Cardiac muscle cell (in vitro differentiated cells and primary cell): ENCODE measurements around the gene AQP6. TPM values are rescaled to one million over a fixed set of nuclear protein-coding genes. Genes with fewer than 3 reads are reported as not detected.

Source experiments
- DNase-seq, 2 donors: peaks; one replicate each; pipeline versions ENCODE4 v3.0.0 to v3.0.0-alpha.2; 2010 to 2017; ENCODE audit warnings: low read depth in 1 of 2, low spot score in 1 of 2
- H3K27ac ChIP-seq: fragments of 200-600 bp; sonication (generic); 2 replicates; pipeline ENCODE4 v1.5.1; 2016
- H3K27me3 ChIP-seq: fragments of 200-600 bp; sonication (generic); 2 replicates; pipeline ENCODE4 v1.6.0; 2016; ENCODE audit warnings: control low read depth
- H3K36me3 ChIP-seq: fragments of 200-600 bp; sonication (generic); 2 replicates; pipeline ENCODE4 v1.5.1; 2016; ENCODE audit warnings: control low read depth
- H3K4me1 ChIP-seq: fragments of 200-600 bp; sonication (generic); 2 replicates; pipeline ENCODE4 v1.8.1; 2017; ENCODE audit warnings: low read depth, mild to moderate bottlenecking, mixed run types
- H3K4me3 ChIP-seq: fragments of 200-600 bp; sonication (generic); 2 replicates; pipeline ENCODE4 v1.5.1; 2016; ENCODE audit warnings: mild to moderate bottlenecking
- H3K9me3 ChIP-seq: fragments of 200-600 bp; sonication (generic); 2 replicates; pipeline ENCODE4 v1.5.1; 2017; ENCODE audit warnings: low read depth, mild to moderate bottlenecking, control low read depth
- polyA plus RNA-seq: library from polyadenylated mRNA; unstranded; fragments of >200 nt; fragmentation: Nextera tagmentation; extraction: Ambion mirVana; gene quantifications from 2 replicates; pipeline ENCODE4 v1.2.1, GENCODE V29; 2016
- total RNA-seq: library from RNA; depleted of rRNA; stranded (reverse); fragments of >200 nt; gene quantifications from 2 replicates; pipeline ENCODE4 v1.2.3, GENCODE V29; 2016
- TF ChIP-seq, protein P1 (sequence below): IDR thresholded peaks from 2 replicates; pipeline ENCODE4 v1.5.1; 2012; ENCODE audit warnings: low read depth, mild to moderate bottlenecking, low read length

Gene AQP6
- total and polyA plus RNA-seq, 2 experiments from 2014 or later = 0.26 to 1.8 TPM

DNA sequence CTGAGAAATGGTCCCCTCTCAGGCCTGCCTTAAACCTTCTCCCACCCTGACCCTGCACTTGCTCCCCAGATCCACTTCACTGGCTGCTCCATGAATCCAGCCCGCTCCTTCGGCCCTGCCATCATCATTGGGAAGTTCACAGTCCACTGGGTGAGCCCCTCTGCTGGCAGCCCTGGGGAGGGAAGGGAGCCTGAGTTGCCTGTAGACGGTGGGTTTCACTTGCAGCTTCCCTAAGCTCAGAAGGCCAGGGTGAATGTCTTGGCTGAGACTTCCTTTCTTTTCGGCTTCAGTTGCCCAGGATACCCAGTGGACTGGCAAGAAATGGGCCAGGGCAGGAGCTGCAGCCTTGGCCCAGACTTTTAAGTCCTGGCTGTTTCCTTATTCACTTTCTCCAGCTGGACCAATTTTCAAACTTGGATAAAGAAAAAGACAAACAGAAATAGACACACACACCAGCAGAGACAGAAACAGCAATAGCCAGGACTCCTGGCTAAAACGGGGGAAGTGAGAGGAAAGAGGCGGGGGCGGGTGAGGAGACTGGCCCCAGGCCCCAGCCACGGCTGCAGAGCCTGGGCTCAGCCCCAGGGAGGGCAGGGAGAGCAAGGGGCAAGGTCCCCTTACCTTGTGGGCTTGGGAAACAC, 2.0 kb downstream of the AQP6 start:
- Histone ChIP-seq H3K4me1 (peaks cover 15% of the 10 kb centered on the region), H3K36me3 (no peaks in the 10 kb centered on the region), H3K9me3 (no peaks in the 10 kb centered on the region), H3K27me3 (no peaks in the 10 kb centered on the region), H3K4me3 (no peak overlapping the region), H3K27ac (no peak overlapping the region)
- TF ChIP-seq, protein P1, sequence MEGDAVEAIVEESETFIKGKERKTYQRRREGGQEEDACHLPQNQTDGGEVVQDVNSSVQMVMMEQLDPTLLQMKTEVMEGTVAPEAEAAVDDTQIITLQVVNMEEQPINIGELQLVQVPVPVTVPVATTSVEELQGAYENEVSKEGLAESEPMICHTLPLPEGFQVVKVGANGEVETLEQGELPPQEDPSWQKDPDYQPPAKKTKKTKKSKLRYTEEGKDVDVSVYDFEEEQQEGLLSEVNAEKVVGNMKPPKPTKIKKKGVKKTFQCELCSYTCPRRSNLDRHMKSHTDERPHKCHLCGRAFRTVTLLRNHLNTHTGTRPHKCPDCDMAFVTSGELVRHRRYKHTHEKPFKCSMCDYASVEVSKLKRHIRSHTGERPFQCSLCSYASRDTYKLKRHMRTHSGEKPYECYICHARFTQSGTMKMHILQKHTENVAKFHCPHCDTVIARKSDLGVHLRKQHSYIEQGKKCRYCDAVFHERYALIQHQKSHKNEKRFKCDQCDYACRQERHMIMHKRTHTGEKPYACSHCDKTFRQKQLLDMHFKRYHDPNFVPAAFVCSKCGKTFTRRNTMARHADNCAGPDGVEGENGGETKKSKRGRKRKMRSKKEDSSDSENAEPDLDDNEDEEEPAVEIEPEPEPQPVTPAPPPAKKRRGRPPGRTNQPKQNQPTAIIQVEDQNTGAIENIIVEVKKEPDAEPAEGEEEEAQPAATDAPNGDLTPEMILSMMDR = no peak
- no peak for DNase-seq

DNA sequence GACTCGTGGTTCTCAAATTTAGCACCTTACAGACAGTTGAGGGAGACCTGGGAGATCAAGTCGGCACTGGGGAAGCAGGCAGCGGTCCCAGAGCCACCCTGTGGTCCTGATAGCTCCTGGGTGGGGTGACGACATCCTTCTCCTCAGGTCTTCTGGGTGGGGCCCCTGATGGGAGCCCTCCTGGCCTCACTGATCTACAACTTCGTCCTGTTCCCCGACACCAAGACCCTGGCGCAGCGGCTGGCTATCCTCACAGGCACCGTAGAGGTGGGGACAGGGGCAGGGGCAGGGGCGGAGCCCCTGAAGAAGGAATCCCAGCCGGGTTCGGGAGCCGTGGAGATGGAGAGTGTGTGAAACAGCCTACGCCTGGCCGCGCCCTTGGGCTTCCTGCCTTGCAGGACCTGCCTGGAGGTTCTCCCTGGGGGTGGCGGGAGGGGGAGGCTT, 2.6 kb downstream of the AQP6 start:
- Histone ChIP-seq H3K4me1 (peaks cover 21% of the 10 kb centered on the region), H3K9me3 (no peaks in the 10 kb centered on the region), H3K4me3 (no peak overlapping the region), H3K36me3 (no peaks in the 10 kb centered on the region), H3K27ac (no peak overlapping the region), H3K27me3 (no peaks in the 10 kb centered on the region)
- TF ChIP-seq, protein P1 = no peak
- DNase-seq = peak in 1 of 2 donors; percentile 60

DNA sequence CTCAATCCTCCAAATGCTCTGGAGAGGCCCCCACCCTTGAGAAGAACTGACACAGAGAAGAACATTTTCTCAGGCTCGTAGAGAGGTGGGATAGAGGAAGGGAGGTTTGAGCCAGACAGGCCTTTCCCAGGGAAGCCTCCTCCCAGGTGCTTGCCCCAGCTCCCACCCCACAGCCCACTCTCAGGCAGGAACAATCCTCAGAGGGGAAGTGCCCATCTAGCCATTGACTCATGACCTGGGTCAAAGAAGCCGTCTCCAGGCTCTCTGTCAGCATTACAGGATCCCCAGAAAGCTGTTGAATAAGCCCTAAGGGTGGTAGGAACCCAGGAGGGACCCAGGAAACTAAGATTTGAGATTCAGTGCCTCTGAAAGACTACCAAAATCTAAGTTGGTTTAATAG, 3.8 kb downstream of the AQP6 start:
- DNase-seq = no peak
- H3K36me3 ChIP-seq = no peaks in the 10 kb centered on the region

DNA sequence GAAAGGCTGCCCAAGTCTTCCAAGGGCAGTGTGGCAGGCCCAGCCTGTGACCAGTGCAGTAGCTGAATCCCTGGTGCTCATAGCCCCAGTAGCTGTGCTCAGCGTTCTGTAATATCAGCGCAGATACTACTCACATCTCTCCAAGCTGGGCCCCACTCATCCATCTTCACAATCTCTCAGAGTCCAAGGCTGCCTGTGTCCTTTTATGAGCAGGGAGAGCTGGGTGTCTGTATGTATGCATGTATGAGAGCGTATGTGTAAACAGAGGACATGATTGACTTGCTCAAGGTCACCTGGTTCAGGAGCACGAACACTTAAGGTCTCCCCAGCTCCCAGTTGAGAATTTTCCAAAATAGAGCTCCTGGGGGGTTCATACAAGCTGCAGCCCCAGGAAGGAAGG, 5.4 kb downstream of the AQP6 start:
- H3K36me3 ChIP-seq = no peaks in the 10 kb centered on the region
- peaks cover 29% of the 10 kb centered on the region for H3K4me1 ChIP-seq
- DNase-seq = no peak

More for the DNA sequence above, 3.8 kb downstream of the AQP6 start:
- Histone ChIP-seq H3K27ac (no peak overlapping the region), H3K9me3 (no peaks in the 10 kb centered on the region), H3K27me3 (no peaks in the 10 kb centered on the region), H3K4me1 (peaks cover 29% of the 10 kb centered on the region), H3K4me3 (no peak overlapping the region)
- TF ChIP-seq, protein P1 = no peak

DNA sequence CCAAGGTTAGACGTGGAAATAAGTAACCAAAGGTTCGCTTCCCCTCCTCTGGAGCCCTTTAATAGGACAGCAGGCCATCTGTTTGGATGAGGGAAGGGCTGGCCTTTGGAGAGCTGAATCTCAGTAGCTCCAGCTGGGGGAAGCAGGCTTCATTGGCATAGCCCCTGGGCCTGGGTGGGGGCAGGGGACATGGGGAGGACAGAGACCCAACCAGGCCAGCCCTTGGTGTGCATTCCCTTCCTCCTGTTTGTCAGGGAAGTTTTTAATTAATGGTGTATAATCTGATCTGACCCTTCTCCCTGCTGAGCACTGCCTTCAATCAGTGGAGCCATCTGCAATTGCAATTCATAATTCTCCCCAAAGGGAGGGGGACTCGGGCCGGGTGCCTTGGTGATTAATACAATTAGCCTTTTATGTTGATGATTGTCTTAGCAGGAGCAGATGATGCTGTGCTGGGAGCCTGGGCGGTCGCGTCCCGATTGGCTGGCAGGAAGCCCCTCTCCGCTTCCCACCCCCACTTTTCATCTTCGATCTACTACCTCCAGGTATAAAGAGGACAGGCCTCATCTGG, 6.4 kb downstream of the AQP6 start:
- DNase-seq = no peak
- Histone ChIP-seq H3K36me3 (no peaks in the 10 kb centered on the region), H3K27ac (no peak overlapping the region), H3K27me3 (no peaks in the 10 kb centered on the region), H3K4me3 (no peak overlapping the region), H3K9me3 (no peaks in the 10 kb centered on the region), H3K4me1 (peaks cover 36% of the 10 kb centered on the region)
- TF ChIP-seq, protein P1 = no peak

More for the DNA sequence above, 5.4 kb downstream of the AQP6 start:
- Histone ChIP-seq H3K4me3 (no peak overlapping the region), H3K27me3 (no peaks in the 10 kb centered on the region), H3K27ac (no peak overlapping the region), H3K9me3 (no peaks in the 10 kb centered on the region)
- TF ChIP-seq, protein P1 = no peak
